ENCODE data around the gene CEACAM19. TPM values are rescaled to one million over a fixed set of nuclear protein-coding genes. Genes with fewer than 3 reads are reported as not detected.

Gene CEACAM19, protein sequence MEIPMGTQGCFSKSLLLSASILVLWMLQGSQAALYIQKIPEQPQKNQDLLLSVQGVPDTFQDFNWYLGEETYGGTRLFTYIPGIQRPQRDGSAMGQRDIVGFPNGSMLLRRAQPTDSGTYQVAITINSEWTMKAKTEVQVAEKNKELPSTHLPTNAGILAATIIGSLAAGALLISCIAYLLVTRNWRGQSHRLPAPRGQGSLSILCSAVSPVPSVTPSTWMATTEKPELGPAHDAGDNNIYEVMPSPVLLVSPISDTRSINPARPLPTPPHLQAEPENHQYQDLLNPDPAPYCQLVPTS
- 0.26 and 0.95 TPM in 2 replicates for total RNA-seq

DNA sequence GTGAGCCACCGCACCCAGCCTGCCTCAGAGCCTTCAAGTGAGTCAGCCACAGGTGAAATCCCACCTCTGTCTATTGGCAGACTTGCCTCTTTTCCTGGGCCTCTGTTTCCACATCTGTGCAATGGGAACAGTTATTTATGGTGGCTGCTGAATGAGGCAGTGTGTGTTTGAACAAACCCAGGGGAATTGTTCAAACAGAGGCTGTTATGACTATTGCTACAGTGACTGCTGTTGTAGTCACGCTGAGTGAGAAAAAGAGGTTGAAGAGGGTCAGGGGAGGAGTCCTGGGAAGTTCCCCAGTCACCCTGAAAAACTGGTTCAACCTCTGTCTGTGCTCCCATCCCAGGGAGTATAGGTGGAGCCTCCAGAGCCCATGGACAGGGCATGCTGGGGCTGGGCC lies at the start of gene CEACAM19:
CEACAM19 (plus strand) TSS at position 83 of the 400 bp plus-strand sequence. CDS start 450 bp downstream, outside the sequence.

DNA sequence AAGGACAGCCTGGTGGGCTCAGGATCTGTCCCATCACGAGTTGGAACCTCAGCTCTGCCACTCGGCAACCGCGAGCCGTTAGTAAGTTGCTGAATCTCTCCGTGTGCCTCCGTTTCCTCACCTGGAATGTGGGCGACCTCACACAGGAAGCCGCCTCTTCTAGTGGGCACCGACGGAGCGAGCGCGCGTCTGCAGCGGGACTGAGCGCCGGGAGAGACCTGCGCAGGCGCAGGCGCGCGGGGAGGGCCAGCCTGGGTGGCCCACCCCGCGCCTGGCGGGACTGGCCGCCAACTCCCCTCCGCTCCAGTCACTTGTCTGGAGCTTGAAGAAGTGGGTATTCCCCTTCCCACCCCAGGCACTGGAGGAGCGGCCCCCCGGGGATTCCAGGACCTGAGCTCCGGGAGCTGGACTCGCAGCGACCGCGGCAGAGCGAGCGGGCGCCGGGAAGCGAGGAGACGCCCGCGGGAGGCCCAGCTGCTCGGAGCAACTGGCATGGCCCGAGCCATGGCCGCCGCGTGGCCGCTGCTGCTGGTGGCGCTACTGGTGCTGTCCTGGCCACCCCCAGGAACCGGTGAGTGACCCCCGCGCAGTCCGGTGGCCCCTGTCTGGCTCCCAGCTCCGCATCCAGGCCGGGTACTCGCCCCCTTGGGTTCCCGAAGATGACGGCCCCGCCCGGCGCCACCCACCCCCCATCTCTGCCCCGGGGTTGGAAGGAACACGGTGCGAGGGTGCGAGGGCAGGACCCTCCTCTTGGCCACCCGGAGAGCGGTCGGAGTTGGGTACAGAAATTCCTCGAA lies 27.5 kb upstream of the CEACAM19 start, which contains the start of gene PVR:
PVR (plus strand) TSS at position 306 of the 797 bp plus-strand sequence; CDS start at position 493, 187 bp downstream.

DNA sequence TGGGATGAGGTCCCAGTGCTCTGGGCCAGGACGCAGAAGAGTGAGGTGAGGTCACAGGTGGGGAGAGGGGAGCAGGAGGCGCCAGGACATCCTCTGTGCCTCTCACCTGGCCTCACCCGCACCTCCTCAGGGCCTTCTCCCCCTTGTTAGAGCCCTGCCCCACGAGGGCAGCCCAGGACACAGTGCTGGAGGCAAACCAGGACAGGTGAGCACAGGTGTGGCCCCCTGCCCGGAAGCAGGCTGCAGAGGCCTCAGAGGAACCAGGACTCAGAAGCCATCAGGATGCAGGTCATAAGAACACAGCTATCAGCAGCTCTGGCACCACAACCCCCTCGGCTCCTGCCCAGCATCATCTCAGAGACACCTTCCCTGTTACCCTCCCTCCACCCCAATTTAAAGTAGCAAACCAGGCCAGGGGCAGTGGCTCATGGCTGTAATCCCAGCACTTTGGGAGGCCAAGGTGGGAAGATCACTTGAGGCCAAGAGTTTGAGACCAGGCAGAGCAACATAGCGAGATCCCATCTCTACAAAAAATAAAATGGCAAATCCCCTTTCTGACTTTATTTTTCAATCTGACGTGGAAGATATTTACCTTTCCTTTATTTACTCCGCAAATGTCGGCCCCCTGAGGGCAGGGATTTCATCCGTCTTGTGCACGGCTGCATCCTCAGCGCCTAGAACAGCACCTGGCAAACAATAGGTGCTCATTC lies 27.4 kb downstream of the CEACAM19 start, which contains the start of gene CEACAM16:
CEACAM16 (plus strand) TSS at position 660 of the 710 bp plus-strand sequence. CDS start 2,306 bp downstream, outside the sequence.

Other genes starting within 250 kb of the CEACAM19 start
- gene ZNF229, start 223.0 kb upstream of the CEACAM19 start, total RNA-seq = 18.0 and 32.2 TPM in 2 replicates
- gene ZNF180, start 171.0 kb upstream of the CEACAM19 start, total RNA-seq = 5.8 and 7.9 TPM in 2 replicates
- gene CEACAM20, start 141.8 kb upstream of the CEACAM19 start, total RNA-seq = not detected in 2 replicates
- not detected in 2 replicates for gene IGSF23, start 57.9 kb upstream of the CEACAM19 start, total RNA-seq
- gene PVR, start 27.6 kb upstream of the CEACAM19 start, total RNA-seq = 13.9 and 14.7 TPM in 2 replicates
- 0.09 TPM in 1 of 2 replicates, not detected in the other for gene CEACAM16, start 27.7 kb downstream of the CEACAM19 start, total RNA-seq
- gene BCL3, start 77.2 kb downstream of the CEACAM19 start, total RNA-seq = 5.0 and 12.5 TPM in 2 replicates
- gene CBLC, start 106.4 kb downstream of the CEACAM19 start, total RNA-seq = 0.09 TPM in 1 of 2 replicates, not detected in the other
- 6.6 and 8.9 TPM in 2 replicates for gene BCAM, start 137.6 kb downstream of the CEACAM19 start, total RNA-seq
- gene NECTIN2, start 174.8 kb downstream of the CEACAM19 start, total RNA-seq = 33.6 and 40.5 TPM in 2 replicates
- 18.8 and 19.6 TPM in 2 replicates for gene TOMM40, start 219.8 kb downstream of the CEACAM19 start, total RNA-seq
- 7.2 and 8.0 TPM in 2 replicates for gene APOE, start 234.3 kb downstream of the CEACAM19 start, total RNA-seq
- gene APOC1, start 243.1 kb downstream of the CEACAM19 start, total RNA-seq = 0.69 and 0.79 TPM in 2 replicates